Thoracic aorta (tissue), 2 donors: Measurements from ENCODE around the gene IGF2R. TPM values are rescaled to one million over a fixed set of nuclear protein-coding genes. Genes with fewer than 3 reads are reported as not detected.

ENCODE experiments used
- ATAC-seq: fragments of 150-250 bp; one replicate; pipeline ENCODE4 v1.8.0; 2017; ENCODE audit warnings: low read depth; ENCODE audit not compliant: insufficient number of reproducible peaks, low FRiP score
- DNase-seq: peaks from one replicate; pipeline ENCODE4 v3.0.0-alpha.2; 2020; ENCODE audit warnings: low spot score
- H3K27ac ChIP-seq, 2 donors: fragments of 200-600 bp; sonication (generic); 1 replicate in 1 of 2; 2 replicates in 1 of 2; pipeline ENCODE4 v1.5.1; 2016; ENCODE audit warnings: mild to moderate bottlenecking in 2 of 2, moderate library complexity in 2 of 2
- H3K27me3 ChIP-seq: fragments of 200-600 bp; sonication (generic); replicated peaks from 2 replicates; pipeline ENCODE4 v1.6.0; 2016; ENCODE audit warnings: mild to moderate bottlenecking; ENCODE audit not compliant: insufficient read depth
- H3K36me3 ChIP-seq: fragments of 200-600 bp; sonication (generic); one replicate; pipeline ENCODE4 v1.5.1; 2016
- H3K4me1 ChIP-seq, 2 donors: fragments of 200-600 bp; sonication (generic); 1 replicate in 1 of 2; 2 replicates in 1 of 2; pipeline versions ENCODE4 v1.5.1 to v1.6.0; 2016; ENCODE audit warnings: low read depth in 2 of 2, mild to moderate bottlenecking in 1 of 2; ENCODE audit not compliant: control insufficient read depth in 1 of 2
- H3K4me3 ChIP-seq: fragments of 200-600 bp; sonication (generic); 2 replicates; pipeline ENCODE4 v1.5.1; 2016; ENCODE audit warnings: mild to moderate bottlenecking
- H3K9me3 ChIP-seq: fragments of 200-600 bp; sonication (generic); 2 replicates; pipeline ENCODE4 v1.5.1; 2016
- CTCF ChIP-seq: fragments of 200-600 bp; sonication (generic); IDR thresholded peaks from one replicate; pipeline ENCODE4 v1.5.1; 2019; ENCODE audit warnings: antibody characterized with exemption
- total RNA-seq, 2 donors: library from RNA; depleted of rRNA; stranded (reverse); fragments of >200 nt; gene quantifications; one replicate each; pipeline versions ENCODE4 v1.1.0 to v1.2.3, GENCODE V29; 2016

Gene IGF2R
- total RNA-seq, 2 donors from 2014 or later, result 82.2 to 88.4 TPM

- no peak overlapping the region for H3K27ac ChIP-seq
- H3K36me3 ChIP-seq, result no peaks in the 10 kb centered on the region
- H3K9me3 ChIP-seq, result no peaks in the 10 kb centered on the region
- ATAC-seq (no peak), DNase-seq (no peak)
- peaks cover 0 to 9% of the 10 kb centered on the region in 2 donors for H3K4me1 ChIP-seq
- H3K4me3 ChIP-seq, result no peak overlapping the region
- no peak for TF ChIP-seq CTCF
- H3K27me3 ChIP-seq, result no peaks in the 10 kb centered on the region
Measured at GRCh38 chr6:160115421-160115820, 146.5 kb downstream of the IGF2R start.

- Histone ChIP-seq H3K36me3 (no peaks in the 10 kb centered on the region), H3K9me3 (no peaks in the 10 kb centered on the region), H3K27ac (no peak overlapping the region), H3K4me3 (no peak overlapping the region), H3K27me3 (no peaks in the 10 kb centered on the region), H3K4me1 (peaks cover 7 to 19% of the 10 kb centered on the region in 2 donors)
- DNase-seq (no peak), ATAC-seq (no peak)
- TF ChIP-seq CTCF, result no peak
Measured at GRCh38 chr6:160116411-160116810, 147.5 kb downstream of the IGF2R start.

- Histone ChIP-seq H3K27me3 (no peaks in the 10 kb centered on the region), H3K9me3 (no peaks in the 10 kb centered on the region), H3K4me3 (no peak overlapping the region), H3K4me1 (peaks cover 7 to 21% of the 10 kb centered on the region in 2 donors), H3K36me3 (no peaks in the 10 kb centered on the region), H3K27ac (no peak overlapping the region)
- ATAC-seq (no peak), DNase-seq (no peak)
- TF ChIP-seq CTCF, result no peak
Measured at GRCh38 chr6:160117137-160117536, 148.3 kb downstream of the IGF2R start.

GRCh38 chr6:160118620-160119229 is 149.8 kb downstream of the IGF2R start:
- H3K27ac ChIP-seq, result no peak overlapping the region
- no peaks in the 10 kb centered on the region for H3K27me3 ChIP-seq
- H3K4me1 ChIP-seq, result peaks cover 7 to 21% of the 10 kb centered on the region in 2 donors
- no peaks in the 10 kb centered on the region for H3K9me3 ChIP-seq
- ATAC-seq (no peak), DNase-seq (no peak)
- H3K36me3 ChIP-seq, result no peaks in the 10 kb centered on the region
- TF ChIP-seq CTCF, result no peak
- H3K4me3 ChIP-seq, result no peak overlapping the region

- H3K9me3 ChIP-seq, result no peaks in the 10 kb centered on the region
Measured at GRCh38 chr6:160120087-160120486, 151.2 kb downstream of the IGF2R start.

More at GRCh38 chr6:160120087-160120486, 151.2 kb downstream of the IGF2R start:
- Histone ChIP-seq H3K4me3 (no peak overlapping the region), H3K4me1 (peaks cover 7 to 21% of the 10 kb centered on the region in 2 donors), H3K36me3 (no peaks in the 10 kb centered on the region), H3K27me3 (no peaks in the 10 kb centered on the region), H3K27ac (no peak overlapping the region)
- no peak for ATAC-seq
- no peak for DNase-seq
- no peak for TF ChIP-seq CTCF
